Erythroblast (primary cell): ENCODE measurements around the gene FAM200A.

ENCODE experiments used
- GATA1 ChIP-seq: IDR thresholded peaks from 2 replicates; pipeline ENCODE4 v1.6.1; 2011; ENCODE audit warnings: low read depth, mild to moderate bottlenecking, control low read depth, low read length, moderate library complexity
- POLR2A ChIP-seq: IDR thresholded peaks from 2 replicates; pipeline ENCODE4 v1.6.1; 2011; ENCODE audit warnings: mild to moderate bottlenecking, low read length

- no peak for TF ChIP-seq POLR2A
- no peak for TF ChIP-seq GATA1
Observed at GRCh38 chr7:99561737-99562051, 9.8 kb upstream of the FAM200A start.
